Naive thymus-derived CD4-positive, alpha-beta T cell (primary cell): ENCODE data around the gene NELFCD. TPM values are rescaled to one million over a fixed set of nuclear protein-coding genes. Genes with fewer than 3 reads are reported as not detected.
A peak's percentile ranks its signal among the peaks of the same experiment; 100 is the strongest.

Experiments used
- ATAC-seq: fragments of 150-1000 bp; cut with Tn5 transposase; 2 replicates; pipeline ENCODE4 v1.10.0; 2021; ENCODE audit warnings: mild to moderate bottlenecking, moderate library complexity
- CTCF ChIA-PET: fragments of 350-600 bp; sonication (Branson Sonifier 250); formaldehyde crosslinking; loops from one replicate; lab custom pipeline; 2021; ENCODE audit warnings: antibody characterized with exemption; lab: Charles Lee
- POLR2A ChIA-PET: fragments of 350-600 bp; sonication (Branson Sonifier 250); formaldehyde crosslinking; loops from one replicate; lab custom pipeline; 2021; ENCODE audit warnings: antibody characterized with exemption, inconsistent platforms; lab: Charles Lee
- DNase-seq, 9 donors: peaks; one replicate each; pipeline versions ENCODE4 v3.0.0 to v3.0.0-alpha.2; 2020 to 2022; ENCODE audit warnings: mixed read lengths in 1 of 9
- H3K27ac ChIP-seq: one replicate; pipeline ENCODE4 v1.7.0; 2013; ENCODE audit warnings: mild to moderate bottlenecking, low read depth, low read length, moderate library complexity
- H3K27me3 ChIP-seq, 2 donors: one replicate each; pipeline ENCODE4 v1.7.0; 2013; ENCODE audit warnings: low read length in 2 of 2, mild to moderate bottlenecking in 2 of 2, moderate library complexity in 2 of 2; ENCODE audit not compliant: control insufficient read depth in 2 of 2, insufficient read depth in 2 of 2
- H3K36me3 ChIP-seq, 3 experiments: 1 replicate in 2 of 3; 2 replicates in 1 of 3; pipeline ENCODE4 v1.7.0; 2013; ENCODE audit warnings: low read length in 3 of 3, mild to moderate bottlenecking in 3 of 3, moderate library complexity in 1 of 3; ENCODE audit not compliant: insufficient read depth in 3 of 3, control insufficient read depth in 2 of 3
- H3K4me1 ChIP-seq, 2 donors: one replicate each; pipeline ENCODE4 v1.7.0; 2013; ENCODE audit warnings: low read length in 2 of 2, mild to moderate bottlenecking in 2 of 2, moderate library complexity in 1 of 2; ENCODE audit not compliant: control insufficient read depth in 2 of 2, insufficient read depth in 2 of 2
- H3K4me3 ChIP-seq: 2 replicates; pipeline ENCODE4 v1.7.0; 2013; ENCODE audit warnings: mild to moderate bottlenecking, low read length
- H3K9me3 ChIP-seq, 3 experiments: 1 replicate in 2 of 3; 2 replicates in 1 of 3; pipeline ENCODE4 v1.7.0; 2013; ENCODE audit warnings: low read length in 3 of 3; ENCODE audit not compliant: control insufficient read depth in 2 of 3
- H3K27ac Mint-ChIP-seq, 9 donors: one replicate each; pipeline ENCODE4 v1.8.0; 2020 to 2022; ENCODE audit warnings: mixed read lengths in 9 of 9, mild to moderate bottlenecking in 8 of 9, moderate library complexity in 5 of 9, inconsistent platforms in 2 of 9
- H3K27me3 Mint-ChIP-seq, 5 donors: one replicate each; pipeline ENCODE4 v1.8.0; 2021 to 2022; ENCODE audit warnings: mixed read lengths in 5 of 5, mild to moderate bottlenecking in 1 of 5
- H3K36me3 Mint-ChIP-seq, 5 donors: one replicate each; pipeline ENCODE4 v1.8.0; 2020 to 2022; ENCODE audit warnings: mixed read lengths in 5 of 5, mild to moderate bottlenecking in 3 of 5, inconsistent platforms in 1 of 5
- H3K4me1 Mint-ChIP-seq, 7 donors: one replicate each; pipeline ENCODE4 v1.8.0; 2020 to 2022; ENCODE audit warnings: mixed read lengths in 7 of 7, mild to moderate bottlenecking in 3 of 7, inconsistent platforms in 1 of 7
- H3K4me3 Mint-ChIP-seq, 10 donors: one replicate each; pipeline ENCODE4 v1.8.0; 2020 to 2022; ENCODE audit warnings: mild to moderate bottlenecking in 10 of 10, mixed read lengths in 10 of 10, moderate library complexity in 6 of 10, inconsistent platforms in 2 of 10
- H3K9me3 Mint-ChIP-seq, 11 donors: one replicate each; pipeline ENCODE4 v1.8.0; 2020 to 2022; ENCODE audit warnings: mixed read lengths in 11 of 11, mild to moderate bottlenecking in 4 of 11, inconsistent platforms in 1 of 11, moderate library complexity in 1 of 11
- intact Hi-C, 2 donors: fragments of 100-400 bp; cut with micrococcal nuclease; formaldehyde crosslinking; loops; one replicate each; pipeline ENCODE4 v1.15.1; 2023
- polyA plus RNA-seq, 2 donors: library from polyadenylated mRNA; unstranded; fragments of 300-500 nt; fragmentation: Illumina TruSeq; gene quantifications; one replicate each; pipeline ENCODE4 v1.2.3, GENCODE V29; 2021
- total RNA-seq, 6 experiments: library from RNA in 5 of 6; stranded (reverse) in 5 of 6; gene quantifications; 1 replicate in 5 of 6; 2 replicates in 1 of 6; pipeline ENCODE4 v1.2.3 and lab custom pipeline; 2021 to 2026

NELFCD gene
- 10 to 100 TPM; 84.5 to 96.1 (median 90.8) TPM for total RNA-seq
- 10 to 100 TPM; 65.0 to 81.6 TPM for polyA plus RNA-seq
- 77.5 reads per million, percentile 80 among the genes with 10 or more reads in this experiment for total RNA-seq (lab: John Stamatoyannopoulos, UW)

- ATAC-seq (peak; percentile 97), DNase-seq (peak; percentile 78 to 96 (median 88))
- Mint-ChIP-seq H3K4me1 (peaks cover 26 to 41% (median 33%) of the 10 kb centered on the region in 7 donors), H3K36me3 (peaks cover 0 to 8% (median 4%) of the 10 kb centered on the region in 5 donors), H3K9me3 (peaks cover 0 to 13% (median 6%) of the 10 kb centered on the region in 11 donors), H3K4me3 (peak within 1 kb of the TSS; percentile 86 to 97 (median 94)), H3K27me3 (peaks cover 0 to 9% (median 0%) of the 10 kb centered on the region in 5 donors), H3K27ac (peak within 1 kb of the TSS; percentile 77 to 98 (median 90))
- Histone ChIP-seq H3K27me3 (no peaks in the 10 kb centered on the region), H3K27ac (peak within 1 kb of the TSS; percentile 88), H3K36me3 (peaks cover 0 to 6% (median 0%) of the 10 kb centered on the region in 3 experiments), H3K9me3 (peaks cover 0 to 2% (median 0%) of the 10 kb centered on the region in 3 experiments), H3K4me1 (peaks cover 24% of the 10 kb centered on the region in 2 donors), H3K4me3 (peak within 1 kb of the TSS; percentile 91)
- CTCF ChIA-PET: interaction anchor here (0.6 to 1.4 kb wide), 3 partner anchors 52 to 227 kb away, joined by 3 to 4 read pairs (median 3); no protein-coding TSS in a partner anchor
- POLR2A ChIA-PET: interaction anchor here (0.6 to 2.3 kb wide), 8 partner anchors 12 to 223 kb away, joined by 3 to 16 read pairs (median 4); partner anchors contain the start of gene ATP5F1E
- intact Hi-C loops: loop anchor here (1.0 to 5.0 kb wide), 10 partner anchors 24 to 674 kb away; partner anchors contain the start of genes ATP5F1E (in 2 of the 2), PRELID3B (in 2 of the 2), VAPB (in 2 of the 2) and RAB22A (in 1 of the 2)
These were observed at the start of gene NELFCD for GRCh38 chr20:58980711-58981627. Gene NELFCD, plus strand, starts transcription at chr20:58981256. Its CDS starts 54 bp downstream, at chr20:58981310.

- Mint-ChIP-seq H3K9me3 (peaks cover 0 to 6% (median 2%) of the 10 kb centered on the region in 11 donors), H3K27me3 (peaks cover 9 to 54% (median 32%) of the 10 kb centered on the region in 5 donors), H3K4me3 (no peak overlapping the region), H3K4me1 (peaks cover 0 to 5% (median 0%) of the 10 kb centered on the region in 7 donors), H3K36me3 (peaks cover 0 to 6% (median 0%) of the 10 kb centered on the region in 5 donors), H3K27ac (no peak overlapping the region)
- H3K27me3 ChIP-seq: no peaks in the 10 kb centered on the region
- no peaks in the 10 kb centered on the region for H3K4me1 ChIP-seq
- intact Hi-C loops: no loop called here
- no peak overlapping the region for H3K27ac ChIP-seq
- CTCF ChIA-PET: no interaction called here
- POLR2A ChIA-PET: no interaction called here
- H3K4me3 ChIP-seq: no peak overlapping the region
- ATAC-seq (no peak), DNase-seq (no peak)
- no peaks in the 10 kb centered on the region for H3K9me3 ChIP-seq
- H3K36me3 ChIP-seq: no peaks in the 10 kb centered on the region
These were observed 48.9 kb upstream of the NELFCD start for GRCh38 chr20:58932170-58932569.

- CTCF ChIA-PET: no interaction called here
- Mint-ChIP-seq H3K9me3 (peaks cover 0 to 6% (median 2%) of the 10 kb centered on the region in 11 donors), H3K4me3 (no peak overlapping the region), H3K27ac (no peak overlapping the region), H3K4me1 (no peaks in the 10 kb centered on the region), H3K36me3 (no peaks in the 10 kb centered on the region), H3K27me3 (peaks cover 7 to 62% (median 17%) of the 10 kb centered on the region in 5 donors)
- POLR2A ChIA-PET: no interaction called here
- DNase-seq (no peak), ATAC-seq (no peak)
- H3K9me3 ChIP-seq: no peaks in the 10 kb centered on the region
- no peaks in the 10 kb centered on the region for H3K36me3 ChIP-seq
- intact Hi-C loops: no loop called here
- no peaks in the 10 kb centered on the region for H3K4me1 ChIP-seq
- no peak overlapping the region for H3K4me3 ChIP-seq
- H3K27ac ChIP-seq: no peak overlapping the region
- H3K27me3 ChIP-seq: no peaks in the 10 kb centered on the region
These were observed 43.0 kb upstream of the NELFCD start for GRCh38 chr20:58938078-58938477.

- ChIA-PET CTCF (no interaction called here), POLR2A (interaction anchor here (0.6 kb wide), 1 partner anchor 71 kb away, joined by 3 read pairs; no protein-coding TSS in a partner anchor)
- no peaks in the 10 kb centered on the region for H3K27me3 ChIP-seq
- no peaks in the 10 kb centered on the region for H3K36me3 ChIP-seq
- no peaks in the 10 kb centered on the region for H3K9me3 ChIP-seq
- H3K27ac ChIP-seq: no peak overlapping the region
- Mint-ChIP-seq H3K9me3 (peaks cover 0 to 6% (median 2%) of the 10 kb centered on the region in 11 donors), H3K27ac (no peak overlapping the region), H3K27me3 (peaks cover 7 to 61% (median 16%) of the 10 kb centered on the region in 5 donors), H3K36me3 (no peaks in the 10 kb centered on the region), H3K4me1 (no peaks in the 10 kb centered on the region), H3K4me3 (no peak overlapping the region)
- no peak for DNase-seq
- no peaks in the 10 kb centered on the region for H3K4me1 ChIP-seq
- intact Hi-C loops: no loop called here
- no peak for ATAC-seq
- no peak overlapping the region for H3K4me3 ChIP-seq
These were observed 42.5 kb upstream of the NELFCD start for GRCh38 chr20:58938541-58938940.

GRCh38 chr20:58941471-58941870 is 39.6 kb upstream of the NELFCD start:
- H3K27me3 ChIP-seq: no peaks in the 10 kb centered on the region

GRCh38 chr20:58942549-58942948 is 38.5 kb upstream of the NELFCD start:
- Histone ChIP-seq H3K36me3 (no peaks in the 10 kb centered on the region), H3K9me3 (no peaks in the 10 kb centered on the region), H3K27me3 (no peaks in the 10 kb centered on the region), H3K4me3 (no peak overlapping the region), H3K4me1 (no peaks in the 10 kb centered on the region), H3K27ac (no peak overlapping the region)
- ChIA-PET POLR2A (interaction anchor here (0.9 kb wide), 1 partner anchor 53 kb away, joined by 3 read pairs; no protein-coding TSS in a partner anchor), CTCF (no interaction called here)
- ATAC-seq (no peak), DNase-seq (no peak)
- no peaks in the 10 kb centered on the region for H3K9me3 Mint-ChIP-seq
- H3K27ac Mint-ChIP-seq: no peak overlapping the region
- intact Hi-C loops: no loop called here
- H3K27me3 Mint-ChIP-seq: peaks cover under 1 to 29% (median 4%) of the 10 kb centered on the region in 5 donors
- H3K4me1 Mint-ChIP-seq: no peaks in the 10 kb centered on the region
- H3K4me3 Mint-ChIP-seq: no peak overlapping the region
- H3K36me3 Mint-ChIP-seq: no peaks in the 10 kb centered on the region

More at GRCh38 chr20:58941471-58941870, 39.6 kb upstream of the NELFCD start:
- Histone ChIP-seq H3K4me3 (no peak overlapping the region), H3K9me3 (no peaks in the 10 kb centered on the region), H3K27ac (no peak overlapping the region), H3K4me1 (no peaks in the 10 kb centered on the region), H3K36me3 (no peaks in the 10 kb centered on the region)
- ChIA-PET CTCF (no interaction called here), POLR2A (no interaction called here)
- ATAC-seq (no peak), DNase-seq (no peak)
- no peak overlapping the region for H3K27ac Mint-ChIP-seq
- H3K36me3 Mint-ChIP-seq: no peaks in the 10 kb centered on the region
- intact Hi-C loops: no loop called here
- no peak overlapping the region for H3K4me3 Mint-ChIP-seq
- peaks cover 0 to under 1% (median 0%) of the 10 kb centered on the region in 11 donors for H3K9me3 Mint-ChIP-seq
- peaks cover 4 to 36% (median 8%) of the 10 kb centered on the region in 5 donors for H3K27me3 Mint-ChIP-seq
- H3K4me1 Mint-ChIP-seq: no peaks in the 10 kb centered on the region
